SU-DHL-6 (cell line): ENCODE results near the gene SCAPER.

Experiments
- EZH2phosphoT487 ChIP-seq: fragments of 200-600 bp; sonication (generic), shearing (Covaris generic); conservative IDR thresholded peaks from 2 replicates; pipeline ENCODE4 v1.6.1; 2018; ENCODE audit warnings: mild to moderate bottlenecking, antibody characterized with exemption, low read length, moderate library complexity, mixed read lengths
- TF ChIP-seq, protein P1 (sequence below): fragments of 200-600 bp; sonication (generic); IDR thresholded peaks from one replicate; pipeline ENCODE4 v1.5.1; 2017; ENCODE audit warnings: antibody characterized with exemption, mild to moderate bottlenecking, low read length, moderate library complexity; ENCODE audit not compliant: insufficient read depth, poor library complexity, severe bottlenecking

DNA sequence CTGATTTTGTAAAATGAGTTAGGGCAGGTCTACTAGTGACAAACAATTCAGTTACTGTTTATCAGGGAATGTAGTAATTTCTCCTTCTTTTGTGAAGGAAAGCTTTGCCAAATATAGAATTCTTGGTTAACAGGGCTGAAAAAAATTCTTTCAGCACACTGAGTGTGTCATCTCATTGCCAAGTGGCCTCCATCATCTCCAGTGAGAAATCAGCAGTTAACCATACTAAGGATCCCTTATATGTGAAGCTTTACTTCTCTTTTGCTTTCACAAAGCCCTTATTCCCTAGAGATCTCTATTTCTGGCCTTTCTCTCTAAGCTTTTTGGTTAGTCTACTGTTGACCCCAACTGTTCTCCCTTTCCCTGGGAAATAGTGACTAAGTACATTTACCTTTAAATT lies 269.1 kb downstream of the SCAPER start:
- TF ChIP-seq, protein P1, sequence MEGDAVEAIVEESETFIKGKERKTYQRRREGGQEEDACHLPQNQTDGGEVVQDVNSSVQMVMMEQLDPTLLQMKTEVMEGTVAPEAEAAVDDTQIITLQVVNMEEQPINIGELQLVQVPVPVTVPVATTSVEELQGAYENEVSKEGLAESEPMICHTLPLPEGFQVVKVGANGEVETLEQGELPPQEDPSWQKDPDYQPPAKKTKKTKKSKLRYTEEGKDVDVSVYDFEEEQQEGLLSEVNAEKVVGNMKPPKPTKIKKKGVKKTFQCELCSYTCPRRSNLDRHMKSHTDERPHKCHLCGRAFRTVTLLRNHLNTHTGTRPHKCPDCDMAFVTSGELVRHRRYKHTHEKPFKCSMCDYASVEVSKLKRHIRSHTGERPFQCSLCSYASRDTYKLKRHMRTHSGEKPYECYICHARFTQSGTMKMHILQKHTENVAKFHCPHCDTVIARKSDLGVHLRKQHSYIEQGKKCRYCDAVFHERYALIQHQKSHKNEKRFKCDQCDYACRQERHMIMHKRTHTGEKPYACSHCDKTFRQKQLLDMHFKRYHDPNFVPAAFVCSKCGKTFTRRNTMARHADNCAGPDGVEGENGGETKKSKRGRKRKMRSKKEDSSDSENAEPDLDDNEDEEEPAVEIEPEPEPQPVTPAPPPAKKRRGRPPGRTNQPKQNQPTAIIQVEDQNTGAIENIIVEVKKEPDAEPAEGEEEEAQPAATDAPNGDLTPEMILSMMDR: no peak
- no peak for TF ChIP-seq EZH2phosphoT487
